Retinal pigment epithelial cell (primary cell): ENCODE data around the gene PRKCD.

Source experiments
- DNase-seq: peaks from one replicate; pipeline ENCODE4 v3.0.0-alpha.2; 2010; ENCODE audit warnings: low read depth
- H3K4me3 ChIP-seq: 2 replicates; pipeline ENCODE4 v1.5.1; 2011; ENCODE audit warnings: mild to moderate bottlenecking, low read length, control low read depth, moderate library complexity
- CTCF ChIP-seq: conservative IDR thresholded peaks from 2 replicates; pipeline ENCODE4 v1.5.1; 2011; ENCODE audit warnings: low read depth, low read length, control low read depth, inconsistent platforms

PRKCD gene

GRCh38 chr3:53230041-53230621 lies 69.1 kb downstream of the PRKCD start:
- no peak overlapping the region for H3K4me3 ChIP-seq
- TF ChIP-seq CTCF = peak; percentile 28
- no peak for DNase-seq

DNA sequence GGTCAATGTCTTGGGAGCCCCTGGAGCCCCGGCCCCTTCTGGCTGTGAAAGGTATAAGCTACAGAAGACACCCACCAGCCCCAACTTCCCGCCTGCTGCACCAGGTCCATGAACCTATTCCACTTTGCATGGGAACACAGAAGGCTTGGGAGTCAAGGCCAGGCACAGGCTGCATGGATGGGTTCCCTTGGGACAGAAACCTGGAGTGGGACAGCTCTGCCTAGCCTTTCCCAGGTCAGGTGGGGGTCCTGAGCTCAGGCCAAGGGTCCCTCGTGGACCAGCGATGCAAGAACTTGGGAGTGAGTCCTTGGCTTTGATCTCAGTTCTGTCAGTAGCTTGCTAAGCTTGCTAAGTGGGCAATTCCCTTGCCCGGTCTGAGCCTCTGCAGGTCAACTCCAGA lies 69.8 kb downstream of the PRKCD start:
- H3K4me3 ChIP-seq = no peak overlapping the region
- no peak for DNase-seq
- no peak for TF ChIP-seq CTCF

DNA sequence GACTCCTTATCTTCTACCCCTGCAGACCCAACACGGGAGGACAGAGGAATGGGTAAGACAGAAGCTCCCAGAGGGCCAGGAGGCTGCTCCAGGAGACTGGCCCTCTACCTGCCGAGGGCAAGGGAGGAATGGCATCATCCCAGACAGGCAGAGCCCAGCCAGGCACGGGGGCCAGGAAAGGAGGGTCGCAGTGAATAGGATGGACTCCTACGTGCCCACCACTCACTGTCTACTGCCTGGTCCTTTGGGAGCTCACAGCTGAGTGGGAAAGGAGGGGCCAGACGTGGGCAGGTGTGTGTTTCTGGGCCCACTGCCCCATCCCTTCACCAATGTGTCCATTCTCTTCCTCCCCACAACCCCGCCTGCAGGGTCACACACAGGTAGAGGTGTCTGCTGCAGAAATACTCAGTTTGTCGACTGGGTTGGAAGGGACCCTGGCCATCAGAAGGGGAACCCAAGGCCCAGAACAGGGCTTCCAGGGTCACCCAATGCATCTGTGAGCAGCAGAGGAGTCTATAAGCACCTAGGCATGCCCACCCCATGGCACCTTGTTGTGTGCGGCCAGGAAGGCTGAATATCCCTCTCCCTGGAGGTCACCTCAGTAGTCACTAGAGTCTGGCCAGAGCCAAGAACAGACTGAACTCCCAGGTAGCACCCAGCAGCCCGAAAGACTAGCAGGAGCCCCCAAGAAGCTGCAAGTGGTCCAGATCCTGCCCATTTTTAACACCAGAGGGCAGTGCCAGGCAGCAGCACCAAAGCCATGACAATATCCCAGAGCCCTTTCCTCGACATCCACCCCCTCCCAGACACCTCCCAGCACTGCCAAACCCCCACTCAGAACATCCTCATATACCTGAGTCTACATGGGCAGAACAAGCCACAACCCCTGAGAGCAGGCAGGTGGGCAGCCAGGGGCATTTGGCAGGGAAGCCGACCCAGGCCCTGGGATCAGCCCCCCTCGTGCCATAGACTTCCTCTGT lies 70.8 kb downstream of the PRKCD start:
- no peak for DNase-seq
- TF ChIP-seq CTCF = peak; percentile 37
- no peak overlapping the region for H3K4me3 ChIP-seq

GRCh38 chr3:53232641-53233377 lies 71.8 kb downstream of the PRKCD start:
- no peak for TF ChIP-seq CTCF
- H3K4me3 ChIP-seq = no peak overlapping the region
- no peak for DNase-seq

- no peak for TF ChIP-seq CTCF
These were observed 73.3 kb downstream of the PRKCD start for GRCh38 chr3:53234130-53234840.

GRCh38 chr3:53234841-53235232 lies 73.8 kb downstream of the PRKCD start:
- no peak for DNase-seq
- TF ChIP-seq CTCF = no peak
- no peak overlapping the region for H3K4me3 ChIP-seq

More at GRCh38 chr3:53234130-53234840, 73.3 kb downstream of the PRKCD start:
- no peak for DNase-seq
- no peak overlapping the region for H3K4me3 ChIP-seq
